SK-N-MC (cell line): Measurements from ENCODE around the gene PXDC1.

ENCODE experiments used
- EZH2 ChIP-seq: fragments of 200-600 bp; sonication (generic); IDR thresholded peaks from one replicate; pipeline ENCODE4 v1.6.1; 2017; ENCODE audit warnings: antibody characterized with exemption
- POLR2AphosphoS5 ChIP-seq: IDR thresholded peaks from 2 replicates; pipeline ENCODE4 v1.6.1; 2012; ENCODE audit warnings: mild to moderate bottlenecking, low read depth, low read length, borderline replicate concordance

DNA sequence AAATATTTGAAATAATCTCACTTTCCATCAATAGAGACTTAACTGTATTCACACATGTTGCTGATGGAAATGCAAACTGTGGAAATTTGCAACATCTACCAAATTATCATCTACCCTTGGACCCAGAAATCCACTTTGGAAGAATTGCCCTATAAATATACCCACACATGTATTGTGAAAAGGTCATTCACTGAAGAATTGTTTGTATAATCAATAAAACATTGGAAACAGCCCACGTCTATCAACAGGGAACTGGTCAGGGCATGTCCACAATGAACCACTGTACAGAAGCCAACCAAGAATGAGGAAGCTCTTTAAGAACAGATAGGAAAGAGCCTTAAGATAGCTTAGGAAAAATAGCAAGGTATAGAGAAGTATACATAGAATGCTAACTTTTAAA, 36.2 kb downstream of the PXDC1 start:
- TF ChIP-seq POLR2AphosphoS5 (no peak), EZH2 (no peak)
